GM12865 (cell line): ENCODE measurements around the gene LRP1.

Experiments used
- DNase-seq: peaks from one replicate; pipeline ENCODE4 v3.0.0; 2010; ENCODE audit warnings: low read depth
- H3K4me3 ChIP-seq: 2 replicates; pipeline ENCODE4 v1.5.1; 2011; ENCODE audit warnings: mild to moderate bottlenecking, low read depth, low read length, control low read depth
- TF ChIP-seq, protein P1 (sequence below): IDR thresholded peaks from 2 replicates; pipeline ENCODE4 v1.5.1; 2011; ENCODE audit warnings: low read length, control low read depth, low read depth, inconsistent platforms; ENCODE audit not compliant: insufficient read depth; ENCODE audit errors: missing control alignments

LRP1 gene

DNA sequence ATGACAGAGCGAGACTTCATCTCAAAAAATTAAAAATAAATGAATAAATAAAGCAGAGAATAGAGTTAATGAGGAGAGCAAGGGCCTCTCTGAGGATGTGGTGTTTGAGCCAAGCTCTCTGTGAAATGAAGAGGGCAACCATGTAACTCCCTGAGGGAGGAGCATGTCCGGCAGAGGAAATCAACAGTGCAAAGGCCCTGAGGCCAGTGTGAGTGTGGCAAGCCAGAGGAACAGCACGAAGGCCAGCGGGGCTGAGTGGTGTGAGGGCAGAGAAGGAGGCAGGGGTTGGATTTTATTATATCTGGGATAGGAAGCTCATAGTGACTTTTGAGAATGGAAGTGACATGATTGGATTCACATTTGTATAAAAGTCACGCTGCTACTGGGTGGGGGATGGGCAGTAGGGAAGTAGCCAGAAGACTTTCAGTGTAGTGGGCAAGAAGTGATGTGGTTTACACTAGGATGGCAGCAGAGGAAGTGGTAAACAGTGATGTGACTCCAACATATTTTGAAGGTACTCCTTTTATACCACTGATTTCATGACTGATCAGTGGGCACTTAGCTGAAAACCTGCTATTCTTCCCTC is 29.4 kb downstream of the LRP1 start:
- TF ChIP-seq, protein P1, sequence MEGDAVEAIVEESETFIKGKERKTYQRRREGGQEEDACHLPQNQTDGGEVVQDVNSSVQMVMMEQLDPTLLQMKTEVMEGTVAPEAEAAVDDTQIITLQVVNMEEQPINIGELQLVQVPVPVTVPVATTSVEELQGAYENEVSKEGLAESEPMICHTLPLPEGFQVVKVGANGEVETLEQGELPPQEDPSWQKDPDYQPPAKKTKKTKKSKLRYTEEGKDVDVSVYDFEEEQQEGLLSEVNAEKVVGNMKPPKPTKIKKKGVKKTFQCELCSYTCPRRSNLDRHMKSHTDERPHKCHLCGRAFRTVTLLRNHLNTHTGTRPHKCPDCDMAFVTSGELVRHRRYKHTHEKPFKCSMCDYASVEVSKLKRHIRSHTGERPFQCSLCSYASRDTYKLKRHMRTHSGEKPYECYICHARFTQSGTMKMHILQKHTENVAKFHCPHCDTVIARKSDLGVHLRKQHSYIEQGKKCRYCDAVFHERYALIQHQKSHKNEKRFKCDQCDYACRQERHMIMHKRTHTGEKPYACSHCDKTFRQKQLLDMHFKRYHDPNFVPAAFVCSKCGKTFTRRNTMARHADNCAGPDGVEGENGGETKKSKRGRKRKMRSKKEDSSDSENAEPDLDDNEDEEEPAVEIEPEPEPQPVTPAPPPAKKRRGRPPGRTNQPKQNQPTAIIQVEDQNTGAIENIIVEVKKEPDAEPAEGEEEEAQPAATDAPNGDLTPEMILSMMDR: no peak
- H3K4me3 ChIP-seq: no peak overlapping the region
- no peak for DNase-seq

DNA sequence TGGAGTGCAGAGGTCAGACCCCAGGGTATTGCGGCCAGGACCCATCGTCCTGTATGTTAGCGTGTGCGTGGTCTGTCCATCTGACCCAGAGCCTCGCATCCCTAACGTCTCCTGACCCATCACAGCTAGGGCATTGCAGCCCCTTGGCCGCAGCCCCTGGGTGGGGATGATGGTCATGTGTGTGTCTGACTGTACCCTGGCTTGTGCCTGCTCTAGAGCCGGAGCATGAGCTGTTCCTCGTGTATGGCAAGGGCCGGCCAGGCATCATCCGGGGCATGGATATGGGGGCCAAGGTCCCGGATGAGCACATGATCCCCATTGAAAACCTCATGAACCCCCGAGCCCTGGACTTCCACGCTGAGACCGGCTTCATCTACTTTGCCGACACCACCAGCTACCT is 29.9 kb downstream of the LRP1 start:
- H3K4me3 ChIP-seq: no peak overlapping the region

DNA sequence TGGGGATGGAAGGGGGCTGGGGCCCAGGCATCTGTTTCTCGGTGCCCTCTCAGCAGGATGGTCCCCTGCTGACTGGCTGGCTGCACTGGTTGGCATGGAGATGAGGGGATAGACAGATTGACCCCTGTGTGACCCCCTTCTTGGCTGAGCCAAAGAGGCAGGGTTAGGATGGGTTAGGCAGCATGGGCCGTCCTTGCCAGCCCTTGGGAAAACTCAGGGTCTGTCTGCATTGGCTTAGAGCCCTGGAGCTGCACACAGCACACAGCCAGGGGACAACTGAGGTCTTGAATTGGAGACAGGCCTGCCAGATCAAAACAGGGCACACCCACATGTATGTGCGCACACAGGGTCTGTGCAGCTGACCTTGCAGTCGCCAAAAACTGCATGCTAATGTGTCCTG is 30.4 kb downstream of the LRP1 start:
- TF ChIP-seq, protein P1: no peak
- no peak for DNase-seq

More for the DNA sequence above, 29.9 kb downstream of the LRP1 start:
- TF ChIP-seq, protein P1: no peak
- no peak for DNase-seq

DNA sequence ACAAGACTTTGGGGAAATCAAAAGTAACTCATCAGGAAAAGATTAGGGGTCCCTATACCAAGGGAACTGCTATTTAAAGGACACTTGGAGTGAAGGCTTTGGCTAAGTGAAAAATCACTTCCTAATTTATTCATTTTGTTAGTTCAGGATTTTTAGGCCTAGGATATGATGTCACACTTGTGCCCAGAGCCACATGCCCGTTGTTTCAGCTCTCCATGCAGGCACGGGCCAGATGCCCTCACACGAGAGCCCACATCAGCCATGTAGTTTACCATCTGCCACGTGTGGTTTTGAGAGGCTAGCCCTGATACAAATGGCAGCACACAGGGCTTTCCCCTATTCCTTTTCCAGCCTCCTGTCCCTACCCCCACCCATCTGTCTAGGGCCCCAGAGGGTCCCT is 31.0 kb downstream of the LRP1 start:
- DNase-seq: no peak
- TF ChIP-seq, protein P1: no peak

More for the DNA sequence above, 30.4 kb downstream of the LRP1 start:
- no peak overlapping the region for H3K4me3 ChIP-seq

DNA sequence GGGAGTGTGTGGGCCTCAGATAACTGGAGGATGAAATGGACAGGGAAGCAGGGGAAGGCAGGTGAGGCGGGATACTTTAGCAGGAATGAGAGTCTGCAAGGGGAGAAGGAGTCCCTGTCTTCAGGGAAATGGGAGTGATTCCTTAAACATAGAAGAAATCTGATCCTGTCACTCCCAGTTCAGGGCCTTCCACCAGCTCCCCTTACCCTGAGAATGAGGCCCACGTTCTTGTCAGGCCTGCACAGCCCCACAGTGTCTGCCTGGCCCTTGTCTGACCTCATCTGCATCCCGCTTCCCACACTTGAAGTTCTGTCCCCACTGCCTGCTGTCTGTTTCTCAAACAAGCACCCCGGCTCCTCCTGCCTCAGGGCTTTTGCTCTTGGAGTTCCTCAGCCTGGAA is 31.8 kb downstream of the LRP1 start:
- H3K4me3 ChIP-seq: no peak overlapping the region
- no peak for DNase-seq
- TF ChIP-seq, protein P1: no peak

More for the DNA sequence above, 31.0 kb downstream of the LRP1 start:
- H3K4me3 ChIP-seq: no peak overlapping the region

DNA sequence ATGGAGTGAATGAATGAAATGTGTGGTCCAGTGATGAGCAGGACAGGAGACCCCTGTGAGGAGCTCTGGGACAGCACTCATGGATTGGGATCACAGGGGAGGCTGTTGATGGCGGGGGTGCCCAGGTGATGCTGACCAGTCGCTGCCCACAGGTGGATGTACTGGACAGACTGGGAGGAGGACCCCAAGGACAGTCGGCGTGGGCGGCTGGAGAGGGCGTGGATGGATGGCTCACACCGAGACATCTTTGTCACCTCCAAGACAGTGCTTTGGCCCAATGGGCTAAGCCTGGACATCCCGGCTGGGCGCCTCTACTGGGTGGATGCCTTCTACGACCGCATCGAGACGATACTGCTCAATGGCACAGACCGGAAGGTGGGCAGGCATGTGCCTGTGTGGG is 32.5 kb downstream of the LRP1 start:
- TF ChIP-seq, protein P1: no peak
- H3K4me3 ChIP-seq: no peak overlapping the region
- no peak for DNase-seq

DNA sequence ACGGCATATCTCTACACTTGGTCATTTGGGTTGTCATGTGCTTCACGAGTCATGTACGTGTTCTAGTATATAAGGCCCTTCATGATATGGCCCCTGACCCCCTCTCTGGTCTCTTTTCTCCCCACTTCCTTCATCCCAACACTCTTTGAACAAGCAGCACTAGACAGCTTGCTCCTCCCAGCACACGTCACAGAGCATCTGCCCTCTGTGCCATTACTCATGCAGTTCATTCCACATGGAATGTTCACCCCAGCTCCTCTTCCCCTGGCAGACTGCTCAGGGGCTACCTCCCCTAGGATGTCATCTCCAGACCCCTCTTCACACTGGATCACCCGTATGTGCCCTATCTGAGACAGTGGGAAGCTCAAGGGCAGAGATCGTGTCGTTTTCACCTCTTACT is 33.2 kb downstream of the LRP1 start:
- no peak overlapping the region for H3K4me3 ChIP-seq
- DNase-seq: no peak
- TF ChIP-seq, protein P1: no peak
